T-helper 2 cell treated with Interferon-gamma antibody and Interleukin-4, amounts not matched to agents 100 ng/mL and 5 ng/mL, for 36 hours (primary cell): ENCODE data around the gene TTLL5. TPM values are rescaled to one million over a fixed set of nuclear protein-coding genes. Genes with fewer than 3 reads are reported as not detected.
"Not testable (repeated sequence)": the region's sequence is repeated elsewhere in the genome, so short reads cannot be mapped to it uniquely, and the experiment has no call there.

Experiments
- intact Hi-C: fragments of 100-400 bp; cut with micrococcal nuclease; formaldehyde crosslinking; loops from one replicate; pipeline ENCODE4 v1.15.1; 2023
- total RNA-seq: library from RNA; stranded (reverse); gene quantifications from 2 replicates; pipeline ENCODE4 v1.2.3, GENCODE V29; 2022

Gene TTLL5
- total RNA-seq, 1 donor from 2014 or later, result 33.6 TPM

- intact Hi-C loops, result no loop called here
These were observed 11.3 kb upstream of the TTLL5 start for GRCh38 chr14:75649773-75650172.

GRCh38 chr14:75650253-75651058, 10.6 kb upstream of the TTLL5 start:
- intact Hi-C loops, result no loop called here

- intact Hi-C loops, result no loop called here
These were observed 7.5 kb upstream of the TTLL5 start for GRCh38 chr14:75653563-75653962.

- intact Hi-C loops, result loop anchor here (1.0 kb wide), 2 partner anchors 77 to 347 kb away; no protein-coding TSS in a partner anchor
These were observed 6.8 kb upstream of the TTLL5 start for GRCh38 chr14:75654127-75654732.

GRCh38 chr14:75655235-75655634, 5.8 kb upstream of the TTLL5 start:
- intact Hi-C loops, result no loop called here

GRCh38 chr14:75657331-75657730, 3.7 kb upstream of the TTLL5 start:
- intact Hi-C loops, result no loop called here

GRCh38 chr14:75658957-75659356, 2.1 kb upstream of the TTLL5 start:
- intact Hi-C loops, result no loop called here

GRCh38 chr14:75660238-75660629, 812 bp upstream of the TTLL5 start:
- intact Hi-C loops, result loop anchor here (2.0 to 5.0 kb wide), 5 partner anchors 137 to 947 kb away; partner anchors contain the start of genes AREL1, BATF, FCF1 and GPATCH2L

- intact Hi-C loops, result loop anchor here (1.0 to 5.0 kb wide), 7 partner anchors 118 to 949 kb away; partner anchors contain the start of genes AREL1, BATF, FCF1 and GPATCH2L
These were observed 411 bp downstream of the TTLL5 start for GRCh38 chr14:75661499-75661814.

- intact Hi-C loops, result loop anchor here (5.0 kb wide), 2 partner anchors 489 to 536 kb away; partner anchors contain the start of genes GPATCH2L and NEK9
These were observed 1.9 kb downstream of the TTLL5 start for GRCh38 chr14:75662966-75663365.

GRCh38 chr14:75667099-75667765, 6.2 kb downstream of the TTLL5 start:
- intact Hi-C loops, result no loop called here

GRCh38 chr14:75672605-75673192, 11.7 kb downstream of the TTLL5 start:
- intact Hi-C loops, result no loop called here

- intact Hi-C loops, result no loop called here
These were observed 12.4 kb downstream of the TTLL5 start for GRCh38 chr14:75673345-75674035.

- intact Hi-C loops, result no loop called here
These were observed 14.4 kb downstream of the TTLL5 start for GRCh38 chr14:75675265-75675960.

GRCh38 chr14:75685910-75686309, 24.9 kb downstream of the TTLL5 start:
- intact Hi-C loops, result no loop called here

GRCh38 chr14:75689012-75689411, 28.0 kb downstream of the TTLL5 start:
- intact Hi-C loops, result no loop called here

- intact Hi-C loops, result no loop called here
These were observed 29.0 kb downstream of the TTLL5 start for GRCh38 chr14:75690010-75690409.

- intact Hi-C loops, result not testable (repeated sequence)
These were observed 34.0 kb downstream of the TTLL5 start for GRCh38 chr14:75695025-75695424.

- intact Hi-C loops, result no loop called here
These were observed 36.3 kb downstream of the TTLL5 start for GRCh38 chr14:75697386-75697785.

- intact Hi-C loops, result no loop called here
These were observed 36.9 kb downstream of the TTLL5 start for GRCh38 chr14:75697918-75698317.

GRCh38 chr14:75699331-75699730, 38.3 kb downstream of the TTLL5 start:
- intact Hi-C loops, result no loop called here
